ENCODE data around the gene RER1. TPM values are rescaled to one million over a fixed set of nuclear protein-coding genes. Genes with fewer than 3 reads are reported as not detected.

RER1 gene
- total RNA-seq, 1 donor from 2014 or later, result 79.1 TPM

GRCh38 chr1:2356911-2357845 lies 34.5 kb upstream of the RER1 start:
- peaks cover 6% of the 10 kb centered on the region for H3K27me3 ChIP-seq (ENCODE audit: control insufficient read depth, insufficient read depth, low read length)
- no peak for TF ChIP-seq CTCF (IDR thresholded peaks at IDR 0.05; ENCODE audit: insufficient read depth, low read length, poor library complexity, severe bottlenecking)
- no peak for DNase-seq (ENCODE audit: low read depth)

GRCh38 chr1:2358072-2358471 lies 33.6 kb upstream of the RER1 start:
- Histone ChIP-seq H3K4me3 (ENCODE audit: low read depth, low read length) (no peak overlapping the region), H3K27me3 (ENCODE audit: control insufficient read depth, insufficient read depth, low read length) (peaks cover 6% of the 10 kb centered on the region), H3K36me3 (ENCODE audit: control insufficient read depth, insufficient read depth, low read length) (no peaks in the 10 kb centered on the region)
- no peak for TF ChIP-seq CTCF (IDR thresholded peaks at IDR 0.05; ENCODE audit: insufficient read depth, low read length, poor library complexity, severe bottlenecking)
- no peak for DNase-seq (ENCODE audit: low read depth)

More at GRCh38 chr1:2356911-2357845, 34.5 kb upstream of the RER1 start:
- Histone ChIP-seq H3K36me3 (ENCODE audit: control insufficient read depth, insufficient read depth, low read length) (no peaks in the 10 kb centered on the region), H3K4me3 (ENCODE audit: low read depth, low read length) (no peak overlapping the region)

DNA sequence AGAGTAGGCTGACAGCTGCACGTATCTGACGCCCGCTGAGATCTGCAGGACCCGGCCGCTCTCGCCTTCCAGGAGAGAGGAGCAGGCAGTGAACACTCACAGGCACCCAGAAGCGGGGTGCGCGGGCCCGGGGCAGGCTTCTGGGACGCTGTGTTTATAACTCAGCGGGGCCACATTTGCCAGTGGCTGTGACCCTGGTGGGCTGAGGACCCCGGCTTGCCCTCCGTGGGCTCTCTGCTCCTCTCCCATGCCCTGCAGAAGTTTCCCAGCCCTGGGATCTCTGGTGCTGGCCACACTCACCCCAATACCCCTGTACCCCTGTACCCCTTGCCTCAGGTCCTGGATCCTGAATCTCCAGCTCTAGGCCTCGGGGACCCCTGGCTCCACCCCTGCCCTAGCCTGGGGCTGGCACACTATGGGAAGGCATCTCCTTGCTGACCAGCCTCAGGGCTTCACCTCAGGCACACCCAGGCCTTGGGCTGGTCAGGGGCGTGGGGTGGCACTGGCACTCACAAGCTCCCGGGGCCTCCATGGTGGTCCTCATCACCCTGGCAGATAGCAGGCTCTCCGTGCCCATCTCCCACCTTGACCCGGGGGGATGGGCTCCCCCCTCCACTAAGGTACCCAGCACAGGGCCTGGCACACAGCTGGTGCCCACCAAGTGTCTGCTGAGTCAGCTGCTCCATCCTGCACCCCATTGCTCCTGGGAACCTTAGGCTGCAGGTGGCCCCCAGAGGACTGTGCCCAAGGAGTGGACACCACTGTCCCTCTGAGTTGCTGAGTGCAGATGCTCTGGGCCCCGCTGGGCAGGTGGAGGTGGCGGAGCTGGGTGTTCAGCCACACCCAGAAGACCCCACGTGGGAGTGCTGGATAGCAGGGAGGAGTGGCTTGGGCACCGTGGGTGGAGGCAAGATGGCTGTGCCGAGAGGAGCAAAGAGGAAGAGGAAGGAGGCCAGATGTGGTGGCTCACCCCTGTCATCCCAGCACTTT lies 32.7 kb upstream of the RER1 start:
- no peak for TF ChIP-seq CTCF (IDR thresholded peaks at IDR 0.05; ENCODE audit: insufficient read depth, low read length, poor library complexity, severe bottlenecking)
- H3K4me3 ChIP-seq (ENCODE audit: low read depth, low read length), result no peak overlapping the region
- no peaks in the 10 kb centered on the region for H3K36me3 ChIP-seq (ENCODE audit: control insufficient read depth, insufficient read depth, low read length)
- DNase-seq (ENCODE audit: low read depth), result no peak
- peaks cover 6% of the 10 kb centered on the region for H3K27me3 ChIP-seq (ENCODE audit: control insufficient read depth, insufficient read depth, low read length)

DNA sequence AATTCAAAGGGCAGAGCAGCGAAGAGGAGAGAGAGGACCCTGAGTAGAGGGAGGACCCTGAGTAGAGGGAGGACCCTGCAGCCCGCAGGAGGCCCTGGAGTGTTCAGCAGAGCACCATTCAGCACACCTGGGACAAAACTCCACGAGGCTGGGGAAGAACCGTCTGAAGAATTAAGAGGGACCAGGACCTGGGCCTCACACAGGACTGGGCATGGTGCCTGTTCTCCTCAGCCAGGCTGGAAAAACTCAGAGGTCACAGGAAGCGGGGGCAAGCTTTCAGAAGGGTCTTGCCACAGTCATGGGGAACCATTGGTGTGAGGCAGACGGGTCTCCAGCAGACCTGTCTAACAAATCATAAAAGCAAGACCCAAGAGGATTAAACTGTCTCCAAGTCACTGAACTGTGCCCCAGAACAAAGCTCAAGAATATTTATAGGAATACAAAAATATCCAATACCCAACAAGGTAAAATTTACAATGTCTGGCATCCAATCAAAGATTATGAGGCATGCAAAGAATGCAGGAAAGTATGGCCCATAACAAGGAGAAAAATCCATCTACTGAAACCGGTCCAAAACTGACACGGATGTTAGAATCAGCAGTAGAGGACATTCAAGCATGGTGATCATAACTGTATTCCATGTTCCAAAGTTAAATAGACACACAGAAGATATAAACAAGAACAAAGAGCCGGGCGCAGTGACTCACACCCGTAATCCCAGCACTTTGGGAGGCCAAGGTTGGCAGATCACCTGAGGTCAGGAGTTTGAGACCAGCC lies 30.9 kb upstream of the RER1 start:
- no peaks in the 10 kb centered on the region for H3K27me3 ChIP-seq (ENCODE audit: control insufficient read depth, insufficient read depth, low read length)
- no peak for DNase-seq (ENCODE audit: low read depth)
- TF ChIP-seq CTCF (IDR thresholded peaks at IDR 0.05; ENCODE audit: insufficient read depth, low read length, poor library complexity, severe bottlenecking), result no peak

GRCh38 chr1:2363847-2364513 lies 27.7 kb upstream of the RER1 start:
- TF ChIP-seq CTCF (IDR thresholded peaks at IDR 0.05; ENCODE audit: insufficient read depth, low read length, poor library complexity, severe bottlenecking), result no peak
- Histone ChIP-seq H3K27me3 (ENCODE audit: control insufficient read depth, insufficient read depth, low read length) (no peaks in the 10 kb centered on the region), H3K36me3 (ENCODE audit: control insufficient read depth, insufficient read depth, low read length) (no peaks in the 10 kb centered on the region), H3K4me3 (ENCODE audit: low read depth, low read length) (no peak overlapping the region)
- DNase-seq (ENCODE audit: low read depth), result no peak

More for the DNA sequence above, 30.9 kb upstream of the RER1 start:
- Histone ChIP-seq H3K4me3 (ENCODE audit: low read depth, low read length) (no peak overlapping the region), H3K36me3 (ENCODE audit: control insufficient read depth, insufficient read depth, low read length) (no peaks in the 10 kb centered on the region)

All from kidney epithelial cell (primary cell).